HG03196 (cell line): ENCODE data around the gene MTX2.
"Not testable (repeated sequence)": the region's sequence is repeated elsewhere in the genome, so short reads cannot be mapped to it uniquely, and the experiment has no call there.

Source experiments
- ATAC-seq: cut with Tn5 transposase; IDR thresholded peaks from one replicate; pipeline ENCODE4 v1.9.1; 2021; ENCODE audit not compliant: unreplicated experiment

Gene MTX2

GRCh38 chr2:176284461-176285049 is 15.3 kb downstream of the MTX2 start:
- no peak for ATAC-seq

- ATAC-seq = no peak
Measured at GRCh38 chr2:176285321-176285720, 16.1 kb downstream of the MTX2 start.

GRCh38 chr2:176291335-176291734 is 22.1 kb downstream of the MTX2 start:
- no peak for ATAC-seq

GRCh38 chr2:176291809-176292283 is 22.6 kb downstream of the MTX2 start:
- ATAC-seq = peak; percentile 73

GRCh38 chr2:176292608-176293007 is 23.4 kb downstream of the MTX2 start:
- ATAC-seq = no peak

- ATAC-seq = no peak
Measured at GRCh38 chr2:176293334-176293733, 24.1 kb downstream of the MTX2 start.

GRCh38 chr2:176297067-176297466 is 27.8 kb downstream of the MTX2 start:
- no peak for ATAC-seq

- ATAC-seq = no peak
Measured at GRCh38 chr2:176297737-176298136, 28.5 kb downstream of the MTX2 start.

- not testable (repeated sequence) for ATAC-seq
Measured at GRCh38 chr2:176306020-176306419, 36.8 kb downstream of the MTX2 start.

GRCh38 chr2:176317199-176317598 is 48.0 kb downstream of the MTX2 start:
- no peak for ATAC-seq

GRCh38 chr2:176317623-176318065 is 48.4 kb downstream of the MTX2 start:
- ATAC-seq = no peak

GRCh38 chr2:176321916-176322315 is 52.7 kb downstream of the MTX2 start:
- ATAC-seq = no peak

- ATAC-seq = no peak
Measured at GRCh38 chr2:176324862-176325261, 55.6 kb downstream of the MTX2 start.

- no peak for ATAC-seq
Measured at GRCh38 chr2:176325732-176326131, 56.5 kb downstream of the MTX2 start.

- no peak for ATAC-seq
Measured at GRCh38 chr2:176328149-176328548, 58.9 kb downstream of the MTX2 start.

- ATAC-seq = no peak
Measured at GRCh38 chr2:176330612-176331011, 61.4 kb downstream of the MTX2 start.

- no peak for ATAC-seq
Measured at GRCh38 chr2:176331646-176332045, 62.4 kb downstream of the MTX2 start.

- no peak for ATAC-seq
Measured at GRCh38 chr2:176334729-176335128, 65.5 kb downstream of the MTX2 start.

GRCh38 chr2:176338395-176338794 is 69.2 kb downstream of the MTX2 start:
- no peak for ATAC-seq

- no peak for ATAC-seq
Measured at GRCh38 chr2:176339208-176339607, 70.0 kb downstream of the MTX2 start.

GRCh38 chr2:176356251-176356650 is 87.0 kb downstream of the MTX2 start:
- ATAC-seq = no peak

- no peak for ATAC-seq
Measured at GRCh38 chr2:176364273-176364977, 95.2 kb downstream of the MTX2 start.

GRCh38 chr2:176368349-176368748 is 99.1 kb downstream of the MTX2 start:
- no peak for ATAC-seq
